Loucy (cell line): ENCODE measurements around the gene CCDC88A.

ENCODE experiments used
- EZH2phosphoT487 ChIP-seq: fragments of 200-600 bp; IDR thresholded peaks from 2 replicates; pipeline ENCODE4 v1.6.1; 2018; ENCODE audit warnings: antibody characterized with exemption, mild to moderate bottlenecking, moderate library complexity, borderline replicate concordance
- TF ChIP-seq, protein P1 (sequence below): fragments of 200-600 bp; sonication (generic); conservative IDR thresholded peaks from 2 replicates; pipeline ENCODE4 v1.5.1; 2014; ENCODE audit warnings: mild to moderate bottlenecking, antibody characterized with exemption, low read length

DNA sequence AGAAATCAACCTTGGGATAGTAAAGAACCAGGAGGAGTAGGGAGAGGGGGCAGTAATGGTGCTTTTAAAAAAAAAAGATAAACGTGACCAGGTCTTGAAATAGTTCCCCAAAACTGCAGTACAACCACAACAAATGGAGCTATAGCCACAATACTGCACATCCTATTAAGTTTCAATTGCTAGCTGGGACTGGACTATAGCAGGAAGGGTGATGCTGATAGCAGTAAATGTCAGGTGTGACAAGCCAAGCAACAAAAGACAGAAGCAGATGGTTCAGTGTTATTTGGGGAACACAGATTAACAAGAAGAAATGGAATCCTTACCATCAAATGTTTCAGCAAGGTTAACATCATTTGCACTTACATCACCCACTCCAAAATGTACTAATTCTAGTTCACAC is 177.0 kb downstream of the CCDC88A start:
- TF ChIP-seq, protein P1, sequence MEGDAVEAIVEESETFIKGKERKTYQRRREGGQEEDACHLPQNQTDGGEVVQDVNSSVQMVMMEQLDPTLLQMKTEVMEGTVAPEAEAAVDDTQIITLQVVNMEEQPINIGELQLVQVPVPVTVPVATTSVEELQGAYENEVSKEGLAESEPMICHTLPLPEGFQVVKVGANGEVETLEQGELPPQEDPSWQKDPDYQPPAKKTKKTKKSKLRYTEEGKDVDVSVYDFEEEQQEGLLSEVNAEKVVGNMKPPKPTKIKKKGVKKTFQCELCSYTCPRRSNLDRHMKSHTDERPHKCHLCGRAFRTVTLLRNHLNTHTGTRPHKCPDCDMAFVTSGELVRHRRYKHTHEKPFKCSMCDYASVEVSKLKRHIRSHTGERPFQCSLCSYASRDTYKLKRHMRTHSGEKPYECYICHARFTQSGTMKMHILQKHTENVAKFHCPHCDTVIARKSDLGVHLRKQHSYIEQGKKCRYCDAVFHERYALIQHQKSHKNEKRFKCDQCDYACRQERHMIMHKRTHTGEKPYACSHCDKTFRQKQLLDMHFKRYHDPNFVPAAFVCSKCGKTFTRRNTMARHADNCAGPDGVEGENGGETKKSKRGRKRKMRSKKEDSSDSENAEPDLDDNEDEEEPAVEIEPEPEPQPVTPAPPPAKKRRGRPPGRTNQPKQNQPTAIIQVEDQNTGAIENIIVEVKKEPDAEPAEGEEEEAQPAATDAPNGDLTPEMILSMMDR, result no peak
- no peak for TF ChIP-seq EZH2phosphoT487
